ENCODE results near the gene XRCC5.

The XRCC5 gene

DNA sequence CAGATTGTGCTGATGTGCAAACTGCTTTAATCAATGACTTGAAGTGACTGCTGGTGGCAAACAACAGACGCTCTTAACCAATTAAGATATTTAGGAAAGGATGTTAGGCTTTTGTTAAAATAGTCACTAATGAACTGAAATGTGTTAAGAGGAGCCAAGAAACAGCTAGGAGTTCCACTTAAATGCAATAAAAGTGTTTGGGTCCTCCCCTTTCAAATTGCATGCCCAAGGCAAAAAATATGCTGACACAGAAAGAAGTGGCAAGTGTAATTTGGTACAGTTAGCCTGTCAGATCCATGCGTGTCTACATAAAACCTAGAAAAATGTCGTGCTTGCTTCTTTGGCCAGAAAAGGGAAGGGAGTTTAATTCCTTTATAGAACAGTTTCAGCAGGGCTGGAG lies 61.9 kb downstream of the XRCC5 start:
- DNase-seq, result no peak
- Histone ChIP-seq H4K91ac (ENCODE audit: low read depth, low read length) (no peak overlapping the region), H3K23ac (ENCODE audit: low read length) (no peak overlapping the region), H4K12ac (ENCODE audit: low read depth, low read length) (no peak overlapping the region), H3K79me2 (ENCODE audit: control insufficient read depth, insufficient read depth, low read length, poor library complexity) (no peaks in the 10 kb centered on the region), H2AK5ac (ENCODE audit: low read length) (no peak overlapping the region), H3K14ac (ENCODE audit: low read length) (no peak overlapping the region), H2BK12ac (ENCODE audit: low read length) (no peak overlapping the region), H3K4me3 (ENCODE audit: low read depth, low read length) (no peak overlapping the region), H2BK120ac (ENCODE audit: insufficient read depth, low read length, poor library complexity) (no peak overlapping the region), H2AFZ (ENCODE audit: insufficient read depth, low read length, poor library complexity) (no peak overlapping the region), H3K9ac (ENCODE audit: low read length) (no peak overlapping the region), H4K8ac (ENCODE audit: low read depth, low read length) (no peak overlapping the region), H3K4ac (ENCODE audit: low read depth, low read length) (no peak overlapping the region), H3K27ac (ENCODE audit: low read depth, low read length) (no peak overlapping the region), H3K79me1 (ENCODE audit: low read length) (no peaks in the 10 kb centered on the region), H3K4me2 (ENCODE audit: low read length) (no peak overlapping the region), H3K18ac (ENCODE audit: low read length) (no peak overlapping the region), H3K9me3 (ENCODE audit: insufficient read depth, low read depth, low read length) (no peaks in the 10 kb centered on the region), H3K4me1 (ENCODE audit: control insufficient read depth in 1 of 2, insufficient read depth in 2 of 2, low read length in 2 of 2) (no peaks in the 10 kb centered on the region), H3K27me3 (ENCODE audit: insufficient read depth, low read length) (no peaks in the 10 kb centered on the region), H3K36me3 (ENCODE audit: control insufficient read depth in 1 of 2, insufficient read depth in 2 of 2, low read length in 2 of 2) (peaks cover 14 to 34% of the 10 kb centered on the region in 2 experiments), H2BK5ac (ENCODE audit: low read depth, low read length, poor library complexity) (no peak overlapping the region)
- WGBS (ENCODE audit: extremely low coverage, insufficient coverage, insufficient read length), result no CpG with 5 or more reads among the region's 3 CpGs

DNA sequence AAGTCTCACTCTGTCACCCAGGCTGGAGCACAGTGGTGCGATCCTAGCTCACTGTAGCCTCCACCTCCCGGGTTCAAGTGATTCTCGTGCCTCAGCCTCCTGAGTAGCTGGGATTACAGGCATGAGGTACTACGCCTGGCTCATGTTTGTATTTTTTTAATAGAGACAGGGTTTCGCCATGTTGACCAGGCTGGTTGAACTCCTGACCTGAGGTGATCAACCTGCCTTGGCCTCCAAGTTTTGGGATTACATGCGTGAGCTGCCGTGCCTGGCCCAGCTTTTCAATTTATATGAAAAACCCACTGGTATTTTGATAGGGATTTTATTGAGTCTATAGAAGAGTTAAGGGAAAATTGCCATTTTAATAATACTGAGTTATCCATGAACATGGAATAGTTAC lies 63.3 kb downstream of the XRCC5 start:
- DNase-seq, result no peak
- Histone ChIP-seq H3K27ac (ENCODE audit: low read depth, low read length) (no peak overlapping the region), H3K36me3 (ENCODE audit: control insufficient read depth in 1 of 2, insufficient read depth in 2 of 2, low read length in 2 of 2) (peaks cover 12 to 32% of the 10 kb centered on the region in 2 experiments), H3K18ac (ENCODE audit: low read length) (no peak overlapping the region), H3K9me3 (ENCODE audit: insufficient read depth, low read depth, low read length) (no peaks in the 10 kb centered on the region), H4K91ac (ENCODE audit: low read depth, low read length) (no peak overlapping the region), H2AFZ (ENCODE audit: insufficient read depth, low read length, poor library complexity) (no peak overlapping the region), H3K9ac (ENCODE audit: low read length) (no peak overlapping the region), H4K12ac (ENCODE audit: low read depth, low read length) (no peak overlapping the region), H2AK5ac (ENCODE audit: low read length) (no peak overlapping the region), H3K4me1 (ENCODE audit: control insufficient read depth in 1 of 2, insufficient read depth in 2 of 2, low read length in 2 of 2) (no peaks in the 10 kb centered on the region), H2BK12ac (ENCODE audit: low read length) (no peak overlapping the region), H3K79me1 (ENCODE audit: low read length) (no peaks in the 10 kb centered on the region), H3K4me3 (ENCODE audit: low read depth, low read length) (no peak overlapping the region), H3K79me2 (ENCODE audit: control insufficient read depth, insufficient read depth, low read length, poor library complexity) (no peaks in the 10 kb centered on the region), H3K4me2 (ENCODE audit: low read length) (no peak overlapping the region), H3K4ac (ENCODE audit: low read depth, low read length) (no peak overlapping the region), H3K14ac (ENCODE audit: low read length) (no peak overlapping the region), H3K23ac (ENCODE audit: low read length) (no peak overlapping the region), H3K27me3 (ENCODE audit: insufficient read depth, low read length) (no peaks in the 10 kb centered on the region), H2BK120ac (ENCODE audit: insufficient read depth, low read length, poor library complexity) (no peak overlapping the region), H4K8ac (ENCODE audit: low read depth, low read length) (no peak overlapping the region), H2BK5ac (ENCODE audit: low read depth, low read length, poor library complexity) (no peak overlapping the region)
- WGBS (ENCODE audit: extremely low coverage, insufficient coverage, insufficient read length), result no CpG with 5 or more reads among the region's 7 CpGs

DNA sequence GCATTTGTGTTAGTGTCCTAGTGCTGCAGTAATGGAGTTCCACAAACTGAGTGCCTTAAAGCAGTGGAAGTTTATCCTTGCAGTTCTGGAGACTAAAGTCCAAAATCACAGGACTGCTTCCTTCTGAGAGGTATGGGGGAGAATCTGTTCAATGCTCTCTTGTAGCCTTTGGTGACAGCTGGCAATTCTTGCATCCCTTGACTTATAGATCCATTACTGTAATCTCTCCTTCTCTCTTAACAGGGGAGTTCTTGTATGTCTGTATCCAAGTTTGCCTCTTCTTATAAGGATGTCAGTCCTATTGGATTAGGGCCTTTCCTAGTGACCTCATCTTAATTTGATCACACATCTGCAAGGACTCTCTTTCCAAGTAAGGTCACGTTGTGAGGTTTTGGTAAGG lies 69.9 kb downstream of the XRCC5 start:
- no CpG with 5 or more reads among the region's 1 CpG for WGBS (ENCODE audit: extremely low coverage, insufficient coverage, insufficient read length)
- H3K9me3 ChIP-seq (ENCODE audit: insufficient read depth, low read depth, low read length), result no peaks in the 10 kb centered on the region

DNA sequence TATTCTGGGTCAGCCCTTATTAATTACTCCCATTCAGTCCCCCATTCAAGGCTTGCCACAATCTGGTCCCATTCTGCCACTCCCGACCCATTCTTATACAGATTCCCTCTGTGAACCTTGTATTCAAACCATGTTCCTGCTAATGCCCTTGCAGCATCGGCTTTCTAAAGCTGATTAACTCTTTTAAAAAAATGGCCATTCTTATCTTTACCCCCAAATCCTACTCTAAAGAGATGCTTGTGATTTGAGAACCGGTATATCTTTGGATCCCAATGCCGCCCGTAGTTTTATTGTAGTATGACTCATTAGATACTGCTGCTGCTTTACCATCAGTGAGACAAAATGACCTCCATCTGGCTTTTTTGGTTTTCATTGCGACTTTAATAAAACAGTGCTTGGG lies 72.2 kb downstream of the XRCC5 start:
- H2AFZ ChIP-seq (ENCODE audit: insufficient read depth, low read length, poor library complexity), result no peak overlapping the region
- no peak overlapping the region for H2BK12ac ChIP-seq (ENCODE audit: low read length)
- H3K23ac ChIP-seq (ENCODE audit: low read length), result no peak overlapping the region
- H3K4me1 ChIP-seq (ENCODE audit: control insufficient read depth in 1 of 2, insufficient read depth in 2 of 2, low read length in 2 of 2), result no peaks in the 10 kb centered on the region
- H4K91ac ChIP-seq (ENCODE audit: low read depth, low read length), result no peak overlapping the region
- DNase-seq, result no peak
- H3K4me3 ChIP-seq (ENCODE audit: low read depth, low read length), result no peak overlapping the region
- no peak overlapping the region for H2AK5ac ChIP-seq (ENCODE audit: low read length)
- no peak overlapping the region for H3K4ac ChIP-seq (ENCODE audit: low read depth, low read length)
- no peak overlapping the region for H3K14ac ChIP-seq (ENCODE audit: low read length)
- H3K4me2 ChIP-seq (ENCODE audit: low read length), result no peak overlapping the region
- no peaks in the 10 kb centered on the region for H3K79me2 ChIP-seq (ENCODE audit: control insufficient read depth, insufficient read depth, low read length, poor library complexity)
- no peak overlapping the region for H3K18ac ChIP-seq (ENCODE audit: low read length)
- no peak overlapping the region for H4K12ac ChIP-seq (ENCODE audit: low read depth, low read length)
- H2BK5ac ChIP-seq (ENCODE audit: low read depth, low read length, poor library complexity), result no peak overlapping the region
- no peak overlapping the region for H3K27ac ChIP-seq (ENCODE audit: low read depth, low read length)
- H3K9me3 ChIP-seq (ENCODE audit: insufficient read depth, low read depth, low read length), result no peaks in the 10 kb centered on the region
- H3K27me3 ChIP-seq (ENCODE audit: insufficient read depth, low read length), result no peaks in the 10 kb centered on the region
- no peaks in the 10 kb centered on the region for H3K79me1 ChIP-seq (ENCODE audit: low read length)
- H3K36me3 ChIP-seq (ENCODE audit: control insufficient read depth in 1 of 2, insufficient read depth in 2 of 2, low read length in 2 of 2), result peaks cover 7 to 30% of the 10 kb centered on the region in 2 experiments
- no peak overlapping the region for H4K8ac ChIP-seq (ENCODE audit: low read depth, low read length)
- no peak overlapping the region for H3K9ac ChIP-seq (ENCODE audit: low read length)
- H2BK120ac ChIP-seq (ENCODE audit: insufficient read depth, low read length, poor library complexity), result no peak overlapping the region
- no CpG with 5 or more reads among the region's 6 CpGs for WGBS (ENCODE audit: extremely low coverage, insufficient coverage, insufficient read length)

More for the DNA sequence above, 69.9 kb downstream of the XRCC5 start:
- Histone ChIP-seq H3K27ac (ENCODE audit: low read depth, low read length) (no peak overlapping the region), H3K23ac (ENCODE audit: low read length) (no peak overlapping the region), H4K12ac (ENCODE audit: low read depth, low read length) (no peak overlapping the region), H2AK5ac (ENCODE audit: low read length) (no peak overlapping the region), H2AFZ (ENCODE audit: insufficient read depth, low read length, poor library complexity) (no peak overlapping the region), H3K4ac (ENCODE audit: low read depth, low read length) (no peak overlapping the region), H2BK5ac (ENCODE audit: low read depth, low read length, poor library complexity) (no peak overlapping the region), H3K79me2 (ENCODE audit: control insufficient read depth, insufficient read depth, low read length, poor library complexity) (no peaks in the 10 kb centered on the region), H4K91ac (ENCODE audit: low read depth, low read length) (no peak overlapping the region), H3K36me3 (ENCODE audit: control insufficient read depth in 1 of 2, insufficient read depth in 2 of 2, low read length in 2 of 2) (peaks cover 13 to 34% of the 10 kb centered on the region in 2 experiments), H3K4me1 (ENCODE audit: control insufficient read depth in 1 of 2, insufficient read depth in 2 of 2, low read length in 2 of 2) (no peaks in the 10 kb centered on the region), H3K4me3 (ENCODE audit: low read depth, low read length) (no peak overlapping the region), H3K4me2 (ENCODE audit: low read length) (no peak overlapping the region), H3K18ac (ENCODE audit: low read length) (no peak overlapping the region), H3K79me1 (ENCODE audit: low read length) (no peaks in the 10 kb centered on the region), H2BK12ac (ENCODE audit: low read length) (no peak overlapping the region), H3K9ac (ENCODE audit: low read length) (no peak overlapping the region), H3K27me3 (ENCODE audit: insufficient read depth, low read length) (no peaks in the 10 kb centered on the region), H2BK120ac (ENCODE audit: insufficient read depth, low read length, poor library complexity) (no peak overlapping the region), H4K8ac (ENCODE audit: low read depth, low read length) (no peak overlapping the region), H3K14ac (ENCODE audit: low read length) (no peak overlapping the region)
- no peak for DNase-seq
